HEK293 (cell line): Measurements from ENCODE around the gene TAGLN2.

Experiments used
- CTCF ChIA-PET: fragments of 350-600 bp; formaldehyde crosslinking; extraction: SDS; loops from one replicate; lab custom pipeline; 2021; ENCODE audit warnings: antibody characterized with exemption; lab: Yijun Ruan, JAX
- POLR2A ChIA-PET: fragments of 300-600 bp; formaldehyde crosslinking; extraction: SDS; loops from one replicate; lab custom pipeline; 2020; ENCODE audit warnings: antibody characterized with exemption, inconsistent platforms; lab: Yijun Ruan, JAX
- H3K27ac ChIP-seq: fragments of 200-500 bp; sonication (Bioruptor generic); 2 replicates; pipeline ENCODE4 v1.5.1; 2014; ENCODE audit warnings: low read depth, low read length, control low read depth, inconsistent platforms; ENCODE audit errors: extremely low read depth
- H3K36me3 ChIP-seq, 2 experiments: fragments of 200-500 bp in 1 of 2; sonication (Bioruptor generic) in 1 of 2; 1 replicate in 1 of 2; 2 replicates in 1 of 2; pipeline ENCODE4 v1.5.1; 2014 to 2017; ENCODE audit warnings: inconsistent platforms in 2 of 2, low read length in 2 of 2; ENCODE audit not compliant: control insufficient read depth in 2 of 2, insufficient read depth in 1 of 2
- H3K4me1 ChIP-seq: fragments of 200-500 bp; sonication (Bioruptor generic); 2 replicates; pipeline ENCODE4 v1.5.1; 2014; ENCODE audit warnings: mild to moderate bottlenecking, low read length, inconsistent platforms; ENCODE audit not compliant: control insufficient read depth, insufficient read depth
- H3K4me3 ChIP-seq: 2 replicates; pipeline ENCODE4 v1.5.1; 2011; ENCODE audit warnings: low read depth, mild to moderate bottlenecking, control low read depth, low read length, moderate library complexity
- H3K9me3 ChIP-seq: fragments of 200-500 bp; sonication (Bioruptor generic); 2 replicates; pipeline ENCODE4 v1.5.1; 2014; ENCODE audit warnings: low read depth, low read length, inconsistent platforms; ENCODE audit not compliant: control insufficient read depth, insufficient read depth
- BCL11A ChIP-seq: fragments of 450-650 bp; formaldehyde crosslinking; IDR thresholded peaks from 2 replicates; pipeline ENCODE4 v1.5.1; 2016; ENCODE audit warnings: low read depth, missing biosample characterization, missing genetic modification characterization
- KLF16 ChIP-seq: fragments of 450-650 bp; formaldehyde crosslinking; IDR thresholded peaks from 2 replicates; pipeline ENCODE4 v1.5.1; 2017; ENCODE audit warnings: missing biosample characterization, missing genetic modification characterization
- ZFP41 ChIP-seq: fragments of 450-650 bp; formaldehyde crosslinking; IDR thresholded peaks from 2 replicates; pipeline ENCODE4 v1.5.1; 2016; ENCODE audit warnings: missing biosample characterization, missing genetic modification characterization, borderline replicate concordance
- ZNF138 ChIP-seq: fragments of 450-650 bp; formaldehyde crosslinking; IDR thresholded peaks from 2 replicates; pipeline ENCODE4 v1.5.1; 2016; ENCODE audit warnings: missing biosample characterization, missing genetic modification characterization, borderline replicate concordance
- ZNF140 ChIP-seq: fragments of 450-650 bp; formaldehyde crosslinking; IDR thresholded peaks from 2 replicates; pipeline ENCODE4 v1.5.1; 2016; ENCODE audit warnings: missing biosample characterization, missing genetic modification characterization
- ZNF223 ChIP-seq: fragments of 450-650 bp; formaldehyde crosslinking; IDR thresholded peaks from 2 replicates; pipeline ENCODE4 v1.5.1; 2016; ENCODE audit warnings: missing biosample characterization, missing genetic modification characterization
- ZNF23 ChIP-seq: fragments of 450-650 bp; formaldehyde crosslinking; IDR thresholded peaks from 2 replicates; pipeline ENCODE4 v1.5.1; 2016; ENCODE audit warnings: missing biosample characterization, missing genetic modification characterization, borderline replicate concordance
- ZNF24 ChIP-seq: fragments of 450-650 bp; formaldehyde crosslinking; IDR thresholded peaks from 2 replicates; pipeline ENCODE4 v1.5.1; 2016; ENCODE audit warnings: missing biosample characterization, missing genetic modification characterization
- ZNF248 ChIP-seq: fragments of 450-650 bp; formaldehyde crosslinking; IDR thresholded peaks from 2 replicates; pipeline ENCODE4 v1.5.1; 2017; ENCODE audit warnings: missing biosample characterization, missing genetic modification characterization
- ZNF274 ChIP-seq, 2 experiments: fragments of 200-500 bp in 1 of 2; fragments of 450-650 bp in 1 of 2; sonication (Bioruptor generic) in 1 of 2; formaldehyde crosslinking in 1 of 2; IDR thresholded peaks; 2 replicates each; pipeline versions ENCODE4 v1.5.1 to v1.6.1; 2014 to 2016; ENCODE audit warnings: borderline replicate concordance in 1 of 2, inconsistent platforms in 1 of 2, low read length in 1 of 2, missing biosample characterization in 1 of 2, missing genetic modification characterization in 1 of 2
- ZNF510 ChIP-seq: fragments of 450-650 bp; formaldehyde crosslinking; IDR thresholded peaks from 2 replicates; pipeline ENCODE4 v1.5.1; 2018; ENCODE audit warnings: mild to moderate bottlenecking, missing genetic modification characterization, missing biosample characterization; ENCODE audit not compliant: insufficient replicate concordance
- ZNF560 ChIP-seq: fragments of 450-650 bp; formaldehyde crosslinking; IDR thresholded peaks from 2 replicates; pipeline ENCODE4 v1.5.1; 2017; ENCODE audit warnings: missing biosample characterization, missing genetic modification characterization, borderline replicate concordance
- ZNF610 ChIP-seq: fragments of 450-650 bp; formaldehyde crosslinking; IDR thresholded peaks from 2 replicates; pipeline ENCODE4 v1.5.1; 2016; ENCODE audit warnings: missing biosample characterization, missing genetic modification characterization, borderline replicate concordance
- ZNF791 ChIP-seq: fragments of 450-650 bp; formaldehyde crosslinking; IDR thresholded peaks from 2 replicates; pipeline ENCODE4 v1.5.1; 2016; ENCODE audit warnings: missing biosample characterization, missing genetic modification characterization
- TF ChIP-seq, protein P1 (sequence below): fragments of 450-650 bp; formaldehyde crosslinking; optimal IDR thresholded peaks from 2 replicates; pipeline ENCODE3; 2016; ENCODE audit warnings: missing biosample characterization, mild to moderate bottlenecking, missing genetic modification characterization
- TF ChIP-seq, protein P2 (sequence below): fragments of 450-650 bp; formaldehyde crosslinking; IDR thresholded peaks from 2 replicates; pipeline ENCODE4 v1.5.1; 2016; ENCODE audit warnings: missing biosample characterization, missing genetic modification characterization
- TF ChIP-seq, protein P3 (sequence below): fragments of 450-650 bp; formaldehyde crosslinking; IDR thresholded peaks from 2 replicates; pipeline ENCODE4 v1.5.1; 2016; ENCODE audit warnings: missing biosample characterization, missing genetic modification characterization

The TAGLN2 gene

DNA sequence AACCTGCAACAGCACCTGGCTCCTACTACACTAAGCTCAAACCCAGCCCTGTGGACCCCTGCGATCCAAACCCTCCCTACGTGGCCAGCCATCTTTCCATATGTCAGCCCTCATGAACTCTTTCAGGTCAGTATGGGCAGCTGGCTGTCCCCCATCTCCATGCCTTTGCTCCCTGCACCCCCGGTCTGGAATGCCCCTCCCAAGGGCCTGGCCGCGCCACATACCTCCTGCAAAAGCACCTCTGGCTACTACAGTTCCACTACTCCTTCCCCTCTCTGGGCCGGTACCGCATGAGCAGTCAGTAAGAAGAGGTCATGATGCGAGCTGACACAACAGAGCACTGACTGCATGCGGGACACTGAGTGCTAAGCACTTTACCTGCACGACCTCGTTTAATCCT, 10.0 kb upstream of the TAGLN2 start:
- no peak overlapping the region for H3K27ac ChIP-seq
- TF ChIP-seq, protein P1, sequence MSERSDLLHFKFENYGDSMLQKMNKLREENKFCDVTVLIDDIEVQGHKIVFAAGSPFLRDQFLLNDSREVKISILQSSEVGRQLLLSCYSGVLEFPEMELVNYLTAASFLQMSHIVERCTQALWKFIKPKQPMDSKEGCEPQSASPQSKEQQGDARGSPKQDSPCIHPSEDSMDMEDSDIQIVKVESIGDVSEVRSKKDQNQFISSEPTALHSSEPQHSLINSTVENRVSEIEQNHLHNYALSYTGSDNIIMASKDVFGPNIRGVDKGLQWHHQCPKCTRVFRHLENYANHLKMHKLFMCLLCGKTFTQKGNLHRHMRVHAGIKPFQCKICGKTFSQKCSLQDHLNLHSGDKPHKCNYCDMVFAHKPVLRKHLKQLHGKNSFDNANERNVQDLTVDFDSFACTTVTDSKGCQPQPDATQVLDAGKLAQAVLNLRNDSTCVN (tag by site-specific recombination), result no peak
- TF ChIP-seq ZNF138 (tag by site-specific recombination), result no peak
- TF ChIP-seq, all 188 proteins: peak for 0
- ChIA-PET CTCF (interaction anchor here (0.5 to 19.3 kb wide), 13 partner anchors 9 to 147 kb away, joined by 3 to 353 read pairs (median 4); partner anchors contain the start of gene IGSF9), POLR2A (interaction anchor here (0.6 to 7.3 kb wide), 2 partner anchors 11 to 142 kb away, joined by 5 to 41 read pairs; partner anchors contain the start of gene TAGLN2)
- Histone ChIP-seq H3K4me3 (no peak overlapping the region), H3K4me1 (no peaks in the 10 kb centered on the region), H3K36me3 (no peaks in the 10 kb centered on the region), H3K9me3 (no peaks in the 10 kb centered on the region)

DNA sequence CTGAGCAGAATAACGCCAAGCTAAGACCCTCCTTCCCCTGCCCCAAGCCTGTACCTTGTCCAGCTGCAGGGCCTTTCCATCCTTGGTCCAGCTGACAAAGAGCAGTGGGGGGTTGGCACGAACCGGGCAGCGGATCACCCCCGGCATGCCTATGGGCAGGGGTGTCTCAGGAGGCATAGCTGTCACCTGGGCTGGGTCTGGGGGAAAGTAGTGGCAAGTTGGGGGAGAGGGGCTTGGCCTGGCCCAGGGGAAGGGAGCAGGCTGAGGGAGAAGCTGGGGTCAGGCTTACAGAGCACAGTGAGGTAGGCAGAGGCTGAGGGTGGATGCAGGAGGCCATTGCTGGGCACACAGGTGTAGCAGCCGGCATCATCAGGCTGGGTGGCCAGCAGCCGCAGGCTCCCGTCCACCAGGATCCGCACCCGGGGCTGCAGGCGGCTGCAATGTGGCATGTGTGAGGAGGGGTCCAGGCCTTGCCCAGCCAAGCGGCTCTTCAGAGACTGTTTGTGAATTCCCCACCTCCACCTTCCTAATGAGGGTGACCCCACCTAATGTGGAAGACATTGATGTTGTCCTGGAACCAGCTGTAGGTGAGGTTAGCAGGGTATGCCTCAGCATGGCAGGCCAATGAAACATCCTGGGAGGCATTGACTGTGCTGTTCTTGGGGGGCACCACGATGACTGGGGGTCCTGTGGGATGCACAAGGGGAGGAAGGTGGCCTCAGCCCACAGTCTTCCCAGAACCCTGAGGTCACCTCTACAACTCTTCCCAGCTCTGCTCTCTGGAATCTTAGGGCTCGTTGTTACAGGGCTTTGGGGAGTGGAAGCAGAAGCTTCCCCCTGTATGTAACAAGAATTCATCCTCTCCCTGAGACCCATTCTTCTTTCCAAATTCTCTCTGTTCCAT, 9.1 kb upstream of the TAGLN2 start:
- H3K36me3 ChIP-seq, result no peaks in the 10 kb centered on the region
- TF ChIP-seq ZNF248 (no peak), ZNF223 (tag by site-specific recombination) (no peak), ZNF140 (tag by site-specific recombination) (no peak), ZNF510 (tag by site-specific recombination) (no peak), ZNF610 (tag by site-specific recombination) (no peak), ZNF791 (tag by site-specific recombination) (no peak), ZNF560 (no peak), ZFP41 (tag by site-specific recombination) (no peak), KLF16 (tag by site-specific recombination) (no peak), ZNF274 (IDR thresholded peaks at IDR 0.05; ENCODE audit: low read length) (no peak), ZNF274 (tag by site-specific recombination; IDR thresholded peaks at IDR 0.05; ENCODE audit: borderline replicate concordance) (no peak), BCL11A (tag by site-specific recombination) (no peak)
- TF ChIP-seq, protein P2, sequence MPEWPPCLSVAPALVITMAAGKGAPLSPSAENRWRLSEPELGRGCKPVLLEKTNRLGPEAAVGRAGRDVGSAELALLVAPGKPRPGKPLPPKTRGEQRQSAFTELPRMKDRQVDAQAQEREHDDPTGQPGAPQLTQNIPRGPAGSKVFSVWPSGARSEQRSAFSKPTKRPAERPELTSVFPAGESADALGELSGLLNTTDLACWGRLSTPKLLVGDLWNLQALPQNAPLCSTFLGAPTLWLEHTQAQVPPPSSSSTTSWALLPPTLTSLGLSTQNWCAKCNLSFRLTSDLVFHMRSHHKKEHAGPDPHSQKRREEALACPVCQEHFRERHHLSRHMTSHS (tag by site-specific recombination), result no peak
- CTCF ChIA-PET, result interaction anchor here (0.5 to 19.3 kb wide), 5 partner anchors 21 to 71 kb away, joined by 3 to 353 read pairs (median 3); no protein-coding TSS in a partner anchor
- H3K4me3 ChIP-seq, result no peak overlapping the region
- POLR2A ChIA-PET, result interaction anchor here (7.3 kb wide), 1 partner anchor 10 kb away, joined by 41 read pairs; the partner anchor contains the start of gene TAGLN2
- H3K27ac ChIP-seq, result no peak overlapping the region
- H3K9me3 ChIP-seq, result no peaks in the 10 kb centered on the region
- no peaks in the 10 kb centered on the region for H3K4me1 ChIP-seq

DNA sequence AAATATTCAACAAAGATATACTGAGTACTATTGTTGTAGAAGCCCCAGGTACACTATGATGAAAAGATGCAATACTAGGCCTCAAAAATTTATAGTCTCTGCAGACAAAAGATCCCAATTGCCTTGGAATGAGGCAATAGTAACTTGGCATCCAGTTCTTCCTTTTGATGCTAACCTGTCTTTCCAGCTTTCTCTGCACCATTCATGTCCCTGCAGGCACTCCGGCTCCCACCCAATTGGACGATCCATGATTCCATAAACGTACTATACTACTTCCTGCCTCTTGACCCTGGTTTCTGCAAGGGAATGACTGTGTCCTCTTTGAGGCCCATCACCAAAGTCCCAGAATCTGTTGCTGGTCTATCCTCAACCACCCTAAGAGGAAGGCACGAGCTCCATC, 8.0 kb upstream of the TAGLN2 start:
- no peaks in the 10 kb centered on the region for H3K4me1 ChIP-seq
- CTCF ChIA-PET, result interaction anchor here (0.7 to 19.3 kb wide), 5 partner anchors 38 to 151 kb away, joined by 3 to 353 read pairs (median 3); no protein-coding TSS in a partner anchor
- TF ChIP-seq, protein P3, sequence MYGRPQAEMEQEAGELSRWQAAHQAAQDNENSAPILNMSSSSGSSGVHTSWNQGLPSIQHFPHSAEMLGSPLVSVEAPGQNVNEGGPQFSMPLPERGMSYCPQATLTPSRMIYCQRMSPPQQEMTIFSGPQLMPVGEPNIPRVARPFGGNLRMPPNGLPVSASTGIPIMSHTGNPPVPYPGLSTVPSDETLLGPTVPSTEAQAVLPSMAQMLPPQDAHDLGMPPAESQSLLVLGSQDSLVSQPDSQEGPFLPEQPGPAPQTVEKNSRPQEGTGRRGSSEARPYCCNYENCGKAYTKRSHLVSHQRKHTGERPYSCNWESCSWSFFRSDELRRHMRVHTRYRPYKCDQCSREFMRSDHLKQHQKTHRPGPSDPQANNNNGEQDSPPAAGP (tag by site-specific recombination), result no peak
- TF ChIP-seq ZNF24 (tag by site-specific recombination), result no peak
- TF ChIP-seq, protein P1 (tag by site-specific recombination), result no peak
- no peak for TF ChIP-seq ZNF23 (tag by site-specific recombination)
- no peak for TF ChIP-seq ZNF560
- no peaks in the 10 kb centered on the region for H3K9me3 ChIP-seq
- H3K36me3 ChIP-seq, result no peaks in the 10 kb centered on the region
- no peak overlapping the region for H3K27ac ChIP-seq
- H3K4me3 ChIP-seq, result no peak overlapping the region
- POLR2A ChIA-PET, result interaction anchor here (0.5 to 7.3 kb wide), 3 partner anchors 9 to 27 kb away, joined by 4 to 41 read pairs (median 5); partner anchors contain the start of gene TAGLN2
